Measurements from ENCODE around the gene ANP32B. TPM values are rescaled to one million over a fixed set of nuclear protein-coding genes. Genes with fewer than 3 reads are reported as not detected.
"Not testable (repeated sequence)": the region's sequence is repeated elsewhere in the genome, so short reads cannot be mapped to it uniquely, and the experiment has no call there.

ANP32B gene
- total RNA-seq, 1 donor = 17.0 TPM

DNA sequence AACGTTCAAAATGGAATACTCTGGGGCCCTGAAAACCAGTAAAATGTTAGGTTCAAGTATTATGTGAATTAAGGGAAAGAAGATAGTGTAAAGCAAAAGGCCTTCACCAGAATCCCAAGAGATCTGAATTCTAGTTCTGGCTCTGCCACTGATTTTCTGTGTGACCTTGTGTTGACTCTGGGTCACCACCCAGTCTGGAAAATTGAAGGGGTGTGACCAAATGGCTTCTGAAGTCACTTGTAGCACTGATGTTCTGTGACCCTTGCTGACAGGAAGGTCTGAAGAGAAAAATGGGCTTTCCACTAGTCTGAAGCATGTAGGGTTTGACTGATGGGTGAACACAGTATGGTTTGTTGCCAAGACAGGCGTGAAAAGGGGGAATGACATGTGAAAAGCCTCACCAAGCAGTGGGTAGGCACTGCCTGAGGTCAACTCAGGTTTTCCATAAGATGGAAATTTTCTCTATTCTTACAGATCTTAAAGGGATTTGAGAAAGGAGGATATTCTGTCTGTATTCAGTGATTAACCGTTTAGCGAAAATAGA, 33.1 kb downstream of the ANP32B start:
- DNase-seq (ENCODE audit: low read depth) = no peak
- TF ChIP-seq, protein P1, sequence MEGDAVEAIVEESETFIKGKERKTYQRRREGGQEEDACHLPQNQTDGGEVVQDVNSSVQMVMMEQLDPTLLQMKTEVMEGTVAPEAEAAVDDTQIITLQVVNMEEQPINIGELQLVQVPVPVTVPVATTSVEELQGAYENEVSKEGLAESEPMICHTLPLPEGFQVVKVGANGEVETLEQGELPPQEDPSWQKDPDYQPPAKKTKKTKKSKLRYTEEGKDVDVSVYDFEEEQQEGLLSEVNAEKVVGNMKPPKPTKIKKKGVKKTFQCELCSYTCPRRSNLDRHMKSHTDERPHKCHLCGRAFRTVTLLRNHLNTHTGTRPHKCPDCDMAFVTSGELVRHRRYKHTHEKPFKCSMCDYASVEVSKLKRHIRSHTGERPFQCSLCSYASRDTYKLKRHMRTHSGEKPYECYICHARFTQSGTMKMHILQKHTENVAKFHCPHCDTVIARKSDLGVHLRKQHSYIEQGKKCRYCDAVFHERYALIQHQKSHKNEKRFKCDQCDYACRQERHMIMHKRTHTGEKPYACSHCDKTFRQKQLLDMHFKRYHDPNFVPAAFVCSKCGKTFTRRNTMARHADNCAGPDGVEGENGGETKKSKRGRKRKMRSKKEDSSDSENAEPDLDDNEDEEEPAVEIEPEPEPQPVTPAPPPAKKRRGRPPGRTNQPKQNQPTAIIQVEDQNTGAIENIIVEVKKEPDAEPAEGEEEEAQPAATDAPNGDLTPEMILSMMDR (IDR thresholded peaks at IDR 0.05; ENCODE audit: insufficient read depth, low read length) = no peak

DNA sequence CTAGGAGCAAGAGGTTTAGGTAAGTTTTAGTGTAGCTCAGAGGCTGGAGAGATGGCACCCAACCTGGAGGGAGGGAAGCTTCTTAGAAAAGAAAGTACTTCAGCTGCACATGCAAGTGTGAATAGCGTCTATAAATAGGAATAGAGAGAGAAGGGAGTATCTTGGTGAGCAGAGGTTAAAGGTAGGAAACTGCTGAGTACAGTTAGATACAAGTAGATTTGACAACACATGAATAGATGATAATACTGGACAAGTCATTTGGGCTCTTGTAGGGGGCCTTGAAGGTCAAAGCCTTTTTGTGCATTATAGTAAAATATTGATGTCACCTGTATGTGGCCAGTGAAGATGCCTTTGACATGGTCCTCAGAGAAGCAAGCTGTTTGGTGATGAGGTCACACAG, 34.2 kb downstream of the ANP32B start:
- TF ChIP-seq, protein P1 (IDR thresholded peaks at IDR 0.05; ENCODE audit: insufficient read depth, low read length) = no peak
- DNase-seq (ENCODE audit: low read depth) = no peak
- no peak overlapping the region for H3K4me3 ChIP-seq (ENCODE audit: low read depth, low read length)

More for the DNA sequence above, 33.1 kb downstream of the ANP32B start:
- no peak overlapping the region for H3K4me3 ChIP-seq (ENCODE audit: low read depth, low read length)

DNA sequence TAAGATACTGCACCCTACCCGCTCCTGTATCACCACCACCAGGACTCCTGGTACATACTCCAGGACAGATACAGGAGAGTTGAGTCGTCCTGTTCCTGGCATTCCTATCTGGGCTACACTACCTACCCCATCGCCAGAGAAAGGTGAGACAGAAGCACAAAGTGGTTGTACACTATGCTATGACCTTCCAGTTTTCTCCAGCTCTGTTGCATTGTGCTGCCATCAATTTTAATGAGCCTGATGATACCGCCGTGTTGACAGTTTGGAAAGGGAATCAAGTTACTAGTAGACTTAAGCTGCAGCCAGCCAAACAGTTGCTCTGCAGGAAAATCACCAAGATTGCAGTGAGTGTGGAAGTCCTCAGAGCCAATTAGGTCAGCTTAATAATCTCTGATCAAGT, 35.2 kb downstream of the ANP32B start:
- H3K4me3 ChIP-seq (ENCODE audit: low read depth, low read length) = no peak overlapping the region
- no peak for DNase-seq (ENCODE audit: low read depth)
- TF ChIP-seq, protein P1 (IDR thresholded peaks at IDR 0.05; ENCODE audit: insufficient read depth, low read length) = no peak

DNA sequence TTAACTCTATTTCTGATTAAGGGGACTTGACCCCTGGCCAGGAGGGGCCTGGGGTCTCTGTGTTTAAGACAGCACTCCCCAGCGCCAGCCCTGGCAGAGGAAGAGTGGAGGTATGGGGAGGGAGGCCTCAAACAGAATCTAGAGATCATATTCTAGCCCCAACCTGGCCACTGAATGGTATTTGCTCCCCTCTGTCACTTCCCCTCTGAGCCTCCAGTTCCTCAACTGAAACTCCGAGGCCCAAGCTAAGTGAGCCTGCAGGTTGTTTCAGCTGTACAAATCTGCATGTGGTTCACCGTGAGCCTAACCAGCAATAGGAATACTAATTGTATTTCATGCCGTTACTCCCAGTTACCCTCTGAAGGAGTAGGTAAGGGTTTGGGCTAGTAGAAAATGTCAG, 36.0 kb downstream of the ANP32B start:
- TF ChIP-seq, protein P1 (IDR thresholded peaks at IDR 0.05; ENCODE audit: insufficient read depth, low read length) = no peak
- no peak for DNase-seq (ENCODE audit: low read depth)
- H3K4me3 ChIP-seq (ENCODE audit: low read depth, low read length) = no peak overlapping the region

DNA sequence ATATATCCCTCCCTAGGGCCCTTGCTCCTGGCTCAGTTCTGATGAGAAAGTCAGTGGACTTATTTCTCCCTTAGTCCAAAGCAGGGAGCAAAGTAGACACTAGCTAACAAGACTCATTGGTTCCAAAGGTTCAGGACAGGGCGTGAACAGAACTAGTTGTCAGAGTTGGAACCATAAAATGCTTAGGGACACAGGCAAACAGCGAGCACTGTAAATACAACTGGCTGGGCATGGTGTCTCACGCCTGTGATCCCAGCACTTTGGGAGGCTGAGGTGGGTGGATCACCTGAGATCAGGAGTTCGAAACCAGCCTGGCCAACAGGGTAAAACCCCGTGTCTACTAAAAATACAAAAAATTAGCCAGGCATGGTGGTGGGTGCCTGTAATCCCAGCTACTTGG, 36.7 kb downstream of the ANP32B start:
- DNase-seq (ENCODE audit: low read depth); H3K4me3 ChIP-seq (ENCODE audit: low read depth, low read length): not testable (repeated sequence)

DNA sequence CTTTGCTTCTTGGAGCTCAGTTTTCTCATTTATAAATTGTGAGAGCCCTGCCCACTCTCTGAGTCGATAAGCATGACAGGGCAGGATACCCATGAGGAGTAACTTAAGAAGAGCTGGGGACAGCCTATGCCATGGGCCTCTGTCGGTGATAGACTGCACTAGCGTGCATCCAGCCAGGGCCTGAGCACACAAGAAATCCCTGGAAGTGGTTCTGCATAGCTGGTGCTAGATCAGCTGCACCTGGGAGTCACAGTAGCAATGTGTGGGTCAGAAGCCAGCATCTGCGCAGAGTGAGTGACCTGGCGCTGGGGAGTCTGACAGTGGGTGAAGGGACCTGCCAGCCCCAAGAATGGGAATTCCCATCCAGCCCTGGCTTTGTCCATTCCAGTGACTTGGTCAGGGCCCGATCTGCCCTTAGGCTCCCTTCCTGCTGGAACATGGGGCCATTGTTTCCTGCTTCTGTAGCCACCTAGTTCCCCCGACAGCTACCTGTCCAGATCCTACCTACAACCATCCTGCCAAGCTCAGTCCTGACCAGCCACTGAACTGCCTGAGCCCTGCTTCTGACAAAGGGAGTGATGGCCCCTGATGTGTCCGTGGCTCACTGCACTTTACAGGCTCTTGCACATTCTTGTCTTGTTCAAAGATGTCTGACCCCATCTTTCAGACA, 37.5 kb downstream of the ANP32B start:
- no peak for DNase-seq (ENCODE audit: low read depth)
- TF ChIP-seq, protein P1 (IDR thresholded peaks at IDR 0.05; ENCODE audit: insufficient read depth, low read length) = no peak
- no peak overlapping the region for H3K4me3 ChIP-seq (ENCODE audit: low read depth, low read length)

DNA sequence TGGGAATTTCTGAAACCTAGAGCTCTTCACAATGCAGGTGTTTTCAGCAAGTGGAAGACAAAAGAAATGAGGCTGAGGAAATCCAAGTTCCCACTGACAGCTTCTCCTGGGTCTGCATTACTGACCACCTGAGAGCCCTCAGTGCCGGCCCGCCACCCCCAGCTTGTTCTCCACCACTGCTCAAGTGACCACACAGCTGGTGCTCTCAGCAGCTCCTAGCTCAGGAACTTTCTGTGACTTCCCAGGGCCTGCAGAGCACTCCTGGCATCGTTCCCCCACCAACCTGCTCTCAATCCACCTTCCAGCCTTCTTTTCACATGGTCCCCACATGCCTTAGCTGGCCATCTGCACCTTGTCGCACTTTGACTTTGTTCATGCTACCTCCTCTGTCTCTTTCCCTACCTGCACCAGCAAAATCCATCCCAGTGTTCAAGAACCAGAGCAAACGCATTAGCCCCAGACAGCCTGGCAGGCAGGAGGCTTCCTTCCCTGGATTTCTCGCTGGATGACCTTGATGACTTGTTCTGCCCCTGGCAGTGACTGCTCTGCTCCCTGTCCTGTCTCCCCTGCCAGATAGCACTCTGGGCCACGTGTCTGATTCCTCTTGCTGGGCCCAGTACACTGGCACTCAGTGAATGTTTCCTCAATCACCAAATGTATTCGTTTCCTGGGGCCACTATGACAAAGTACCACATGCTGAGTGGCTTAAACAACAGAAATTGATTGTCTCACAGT, 38.3 kb downstream of the ANP32B start:
- DNase-seq (ENCODE audit: low read depth) = no peak
- TF ChIP-seq, protein P1 (IDR thresholded peaks at IDR 0.05; ENCODE audit: insufficient read depth, low read length) = no peak
- H3K4me3 ChIP-seq (ENCODE audit: low read depth, low read length) = no peak overlapping the region

All from fibroblast of the aortic adventitia (primary cell).